GM19023 (cell line): ENCODE measurements around the gene NT5DC3.
"Not testable (repeated sequence)": the region's sequence is repeated elsewhere in the genome, so short reads cannot be mapped to it uniquely, and the experiment has no call there.

Experiments
- ATAC-seq: cut with Tn5 transposase; IDR thresholded peaks from one replicate; pipeline ENCODE4 v1.9.1; 2021; ENCODE audit warnings: mild to moderate bottlenecking, moderate library complexity; ENCODE audit not compliant: unreplicated experiment

Gene NT5DC3

GRCh38 chr12:103855896-103856657, 15.0 kb upstream of the NT5DC3 start:
- no peak for ATAC-seq

- ATAC-seq: no peak
Observed at GRCh38 chr12:103855036-103855712, 14.1 kb upstream of the NT5DC3 start.

- no peak for ATAC-seq
Observed at GRCh38 chr12:103854372-103854973, 13.4 kb upstream of the NT5DC3 start.

GRCh38 chr12:103852498-103852997, 11.5 kb upstream of the NT5DC3 start:
- ATAC-seq: no peak

- no peak for ATAC-seq
Observed at GRCh38 chr12:103851127-103851526, 10.1 kb upstream of the NT5DC3 start.

- ATAC-seq: no peak
Observed at GRCh38 chr12:103850429-103850828, 9.4 kb upstream of the NT5DC3 start.

- ATAC-seq: no peak
Observed at GRCh38 chr12:103848917-103849491, 8.0 kb upstream of the NT5DC3 start.

GRCh38 chr12:103848143-103848542, 7.1 kb upstream of the NT5DC3 start:
- ATAC-seq: no peak

- ATAC-seq: no peak
Observed at GRCh38 chr12:103846415-103846814, 5.4 kb upstream of the NT5DC3 start.

- ATAC-seq: no peak
Observed at GRCh38 chr12:103844305-103844704, 3.3 kb upstream of the NT5DC3 start.

- peak; percentile 13 for ATAC-seq
Observed at GRCh38 chr12:103841690-103842584, 903 bp upstream of the NT5DC3 start.

- ATAC-seq: peak; percentile 29
Observed at GRCh38 chr12:103840462-103840875, 565 bp downstream of the NT5DC3 start.

GRCh38 chr12:103839609-103840461, 1.2 kb downstream of the NT5DC3 start:
- ATAC-seq: no peak

- no peak for ATAC-seq
Observed at GRCh38 chr12:103839103-103839502, 1.9 kb downstream of the NT5DC3 start.

GRCh38 chr12:103838254-103838914, 2.6 kb downstream of the NT5DC3 start:
- no peak for ATAC-seq

- no peak for ATAC-seq
Observed at GRCh38 chr12:103836345-103836744, 4.7 kb downstream of the NT5DC3 start.

- not testable (repeated sequence) for ATAC-seq
Observed at GRCh38 chr12:103835747-103836335, 5.2 kb downstream of the NT5DC3 start.

GRCh38 chr12:103834942-103835341, 6.1 kb downstream of the NT5DC3 start:
- no peak for ATAC-seq

GRCh38 chr12:103833891-103834290, 7.1 kb downstream of the NT5DC3 start:
- ATAC-seq: no peak
